ENCODE results near the gene BRPF1. TPM values are rescaled to one million over a fixed set of nuclear protein-coding genes. Genes with fewer than 3 reads are reported as not detected.

Gene BRPF1
- total and polyA plus RNA-seq, 2 experiments from 2014 or later, result 8.0 to 24.7 TPM

DNA sequence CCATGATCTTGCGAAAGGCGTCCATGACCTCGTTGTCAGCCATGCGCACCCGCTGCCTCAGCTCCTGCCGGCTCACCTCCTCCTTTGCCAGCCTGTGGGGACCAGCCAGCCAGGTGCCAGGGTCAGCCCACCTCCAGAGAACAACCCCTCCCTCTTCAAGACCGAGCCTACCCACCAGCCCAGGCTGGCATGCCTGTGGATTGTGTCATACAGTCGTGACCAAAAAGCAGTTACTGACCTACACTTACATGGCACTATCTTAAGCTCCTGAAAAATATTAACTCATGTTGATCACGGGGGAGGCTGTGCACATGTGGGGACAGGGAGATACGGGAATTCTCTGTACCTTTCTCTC is 48.9 kb downstream of the BRPF1 start:
- Histone ChIP-seq H3K9me2 (ENCODE audit: insufficient read depth) (no peaks in the 10 kb centered on the region), H3K4me3 (no peak overlapping the region), H3F3A (replicated peaks; ENCODE audit: low read depth) (0 out of 2 replicates have a peak, but pooled peaks cover 2% of the 10 kb centered on the region), H3K27me3 (ENCODE audit: insufficient read depth) (0 out of 2 replicates have a peak, but pooled peaks cover 2% of the 10 kb centered on the region), H3K27ac (ENCODE audit: low read depth) (no peak overlapping the region), H3K4me1 (ENCODE audit: insufficient read depth) (no peaks in the 10 kb centered on the region), H3K4me2 (no peak overlapping the region), H3K36me3 (ENCODE audit: insufficient read depth) (0 out of 2 replicates have a peak, but pooled peaks cover 6% of the 10 kb centered on the region), H4K20me1 (replicated peaks; ENCODE audit: insufficient read depth) (no peaks in the 10 kb centered on the region; the same call in 1 of the 2 replicates), H3K79me2 (replicated peaks; ENCODE audit: insufficient read depth) (no peaks in the 10 kb centered on the region), H2AFZ (no peak overlapping the region)
- no peak overlapping the region for H3K4me3 Mint-ChIP-seq
- H3K36me3 Mint-ChIP-seq (ENCODE audit: low read depth), result peaks cover 40% of the 10 kb centered on the region
- ATAC-seq (no peak), DNase-seq (ENCODE audit: low spot score) (no peak)
- H3K4me1 Mint-ChIP-seq, result no peaks in the 10 kb centered on the region
- TF ChIP-seq POLR2AphosphoS5 (IDR thresholded peaks at IDR 0.05; ENCODE audit: low read depth) (no peak), ZNF114 (CRISPR knock-in tag; IDR thresholded peaks at IDR 0.05) (no peak), EZH2phosphoT487 (IDR thresholded peaks at IDR 0.05; ENCODE audit: unreplicated experiment) (no peak), ZNF331 (CRISPR knock-in tag; IDR thresholded peaks at IDR 0.05; ENCODE audit: low read depth) (no peak), STAT1 (IDR thresholded peaks at IDR 0.05; ENCODE audit: unreplicated experiment) (no peak)
- TF ChIP-seq, protein P1, sequence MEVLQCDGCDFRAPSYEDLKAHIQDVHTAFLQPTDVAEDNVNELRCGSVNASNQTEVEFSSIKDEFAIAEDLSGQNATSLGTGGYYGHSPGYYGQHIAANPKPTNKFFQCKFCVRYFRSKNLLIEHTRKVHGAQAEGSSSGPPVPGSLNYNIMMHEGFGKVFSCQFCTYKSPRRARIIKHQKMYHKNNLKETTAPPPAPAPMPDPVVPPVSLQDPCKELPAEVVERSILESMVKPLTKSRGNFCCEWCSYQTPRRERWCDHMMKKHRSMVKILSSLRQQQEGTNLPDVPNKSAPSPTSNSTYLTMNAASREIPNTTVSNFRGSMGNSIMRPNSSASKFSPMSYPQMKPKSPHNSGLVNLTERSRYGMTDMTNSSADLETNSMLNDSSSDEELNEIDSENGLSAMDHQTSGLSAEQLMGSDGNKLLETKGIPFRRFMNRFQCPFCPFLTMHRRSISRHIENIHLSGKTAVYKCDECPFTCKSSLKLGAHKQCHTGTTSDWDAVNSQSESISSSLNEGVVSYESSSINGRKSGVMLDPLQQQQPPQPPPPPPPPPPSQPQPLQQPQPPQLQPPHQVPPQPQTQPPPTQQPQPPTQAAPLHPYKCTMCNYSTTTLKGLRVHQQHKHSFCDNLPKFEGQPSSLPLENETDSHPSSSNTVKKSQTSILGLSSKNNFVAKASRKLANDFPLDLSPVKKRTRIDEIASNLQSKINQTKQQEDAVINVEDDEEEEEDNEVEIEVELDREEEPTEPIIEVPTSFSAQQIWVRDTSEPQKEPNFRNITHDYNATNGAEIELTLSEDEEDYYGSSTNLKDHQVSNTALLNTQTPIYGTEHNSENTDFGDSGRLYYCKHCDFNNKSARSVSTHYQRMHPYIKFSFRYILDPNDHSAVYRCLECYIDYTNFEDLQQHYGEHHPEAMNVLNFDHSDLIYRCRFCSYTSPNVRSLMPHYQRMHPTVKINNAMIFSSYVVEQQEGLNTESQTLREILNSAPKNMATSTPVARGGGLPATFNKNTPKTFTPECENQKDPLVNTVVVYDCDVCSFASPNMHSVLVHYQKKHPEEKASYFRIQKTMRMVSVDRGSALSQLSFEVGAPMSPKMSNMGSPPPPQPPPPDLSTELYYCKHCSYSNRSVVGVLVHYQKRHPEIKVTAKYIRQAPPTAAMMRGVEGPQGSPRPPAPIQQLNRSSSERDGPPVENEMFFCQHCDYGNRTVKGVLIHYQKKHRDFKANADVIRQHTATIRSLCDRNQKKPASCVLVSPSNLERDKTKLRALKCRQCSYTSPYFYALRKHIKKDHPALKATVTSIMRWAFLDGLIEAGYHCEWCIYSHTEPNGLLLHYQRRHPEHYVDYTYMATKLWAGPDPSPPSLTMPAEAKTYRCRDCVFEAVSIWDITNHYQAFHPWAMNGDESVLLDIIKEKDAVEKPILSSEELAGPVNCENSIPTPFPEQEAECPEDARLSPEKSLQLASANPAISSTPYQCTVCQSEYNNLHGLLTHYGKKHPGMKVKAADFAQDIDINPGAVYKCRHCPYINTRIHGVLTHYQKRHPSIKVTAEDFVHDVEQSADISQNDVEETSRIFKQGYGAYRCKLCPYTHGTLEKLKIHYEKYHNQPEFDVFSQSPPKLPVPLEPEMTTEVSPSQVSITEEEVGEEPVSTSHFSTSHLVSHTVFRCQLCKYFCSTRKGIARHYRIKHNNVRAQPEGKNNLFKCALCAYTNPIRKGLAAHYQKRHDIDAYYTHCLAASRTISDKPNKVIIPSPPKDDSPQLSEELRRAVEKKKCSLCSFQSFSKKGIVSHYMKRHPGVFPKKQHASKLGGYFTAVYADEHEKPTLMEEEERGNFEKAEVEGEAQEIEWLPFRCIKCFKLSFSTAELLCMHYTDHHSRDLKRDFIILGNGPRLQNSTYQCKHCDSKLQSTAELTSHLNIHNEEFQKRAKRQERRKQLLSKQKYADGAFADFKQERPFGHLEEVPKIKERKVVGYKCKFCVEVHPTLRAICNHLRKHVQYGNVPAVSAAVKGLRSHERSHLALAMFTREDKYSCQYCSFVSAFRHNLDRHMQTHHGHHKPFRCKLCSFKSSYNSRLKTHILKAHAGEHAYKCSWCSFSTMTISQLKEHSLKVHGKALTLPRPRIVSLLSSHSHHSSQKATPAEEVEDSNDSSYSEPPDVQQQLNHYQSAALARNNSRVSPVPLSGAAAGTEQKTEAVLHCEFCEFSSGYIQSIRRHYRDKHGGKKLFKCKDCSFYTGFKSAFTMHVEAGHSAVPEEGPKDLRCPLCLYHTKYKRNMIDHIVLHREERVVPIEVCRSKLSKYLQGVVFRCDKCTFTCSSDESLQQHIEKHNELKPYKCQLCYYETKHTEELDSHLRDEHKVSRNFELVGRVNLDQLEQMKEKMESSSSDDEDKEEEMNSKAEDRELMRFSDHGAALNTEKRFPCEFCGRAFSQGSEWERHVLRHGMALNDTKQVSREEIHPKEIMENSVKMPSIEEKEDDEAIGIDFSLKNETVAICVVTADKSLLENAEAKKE (CRISPR knock-in tag; IDR thresholded peaks at IDR 0.05), result no peak
- TF ChIP-seq, protein P2, sequence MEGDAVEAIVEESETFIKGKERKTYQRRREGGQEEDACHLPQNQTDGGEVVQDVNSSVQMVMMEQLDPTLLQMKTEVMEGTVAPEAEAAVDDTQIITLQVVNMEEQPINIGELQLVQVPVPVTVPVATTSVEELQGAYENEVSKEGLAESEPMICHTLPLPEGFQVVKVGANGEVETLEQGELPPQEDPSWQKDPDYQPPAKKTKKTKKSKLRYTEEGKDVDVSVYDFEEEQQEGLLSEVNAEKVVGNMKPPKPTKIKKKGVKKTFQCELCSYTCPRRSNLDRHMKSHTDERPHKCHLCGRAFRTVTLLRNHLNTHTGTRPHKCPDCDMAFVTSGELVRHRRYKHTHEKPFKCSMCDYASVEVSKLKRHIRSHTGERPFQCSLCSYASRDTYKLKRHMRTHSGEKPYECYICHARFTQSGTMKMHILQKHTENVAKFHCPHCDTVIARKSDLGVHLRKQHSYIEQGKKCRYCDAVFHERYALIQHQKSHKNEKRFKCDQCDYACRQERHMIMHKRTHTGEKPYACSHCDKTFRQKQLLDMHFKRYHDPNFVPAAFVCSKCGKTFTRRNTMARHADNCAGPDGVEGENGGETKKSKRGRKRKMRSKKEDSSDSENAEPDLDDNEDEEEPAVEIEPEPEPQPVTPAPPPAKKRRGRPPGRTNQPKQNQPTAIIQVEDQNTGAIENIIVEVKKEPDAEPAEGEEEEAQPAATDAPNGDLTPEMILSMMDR (conservative IDR thresholded peaks at IDR 0.05; ENCODE audit: low read depth in 2 of 2), result no peak
- TF ChIP-seq, protein P3, sequence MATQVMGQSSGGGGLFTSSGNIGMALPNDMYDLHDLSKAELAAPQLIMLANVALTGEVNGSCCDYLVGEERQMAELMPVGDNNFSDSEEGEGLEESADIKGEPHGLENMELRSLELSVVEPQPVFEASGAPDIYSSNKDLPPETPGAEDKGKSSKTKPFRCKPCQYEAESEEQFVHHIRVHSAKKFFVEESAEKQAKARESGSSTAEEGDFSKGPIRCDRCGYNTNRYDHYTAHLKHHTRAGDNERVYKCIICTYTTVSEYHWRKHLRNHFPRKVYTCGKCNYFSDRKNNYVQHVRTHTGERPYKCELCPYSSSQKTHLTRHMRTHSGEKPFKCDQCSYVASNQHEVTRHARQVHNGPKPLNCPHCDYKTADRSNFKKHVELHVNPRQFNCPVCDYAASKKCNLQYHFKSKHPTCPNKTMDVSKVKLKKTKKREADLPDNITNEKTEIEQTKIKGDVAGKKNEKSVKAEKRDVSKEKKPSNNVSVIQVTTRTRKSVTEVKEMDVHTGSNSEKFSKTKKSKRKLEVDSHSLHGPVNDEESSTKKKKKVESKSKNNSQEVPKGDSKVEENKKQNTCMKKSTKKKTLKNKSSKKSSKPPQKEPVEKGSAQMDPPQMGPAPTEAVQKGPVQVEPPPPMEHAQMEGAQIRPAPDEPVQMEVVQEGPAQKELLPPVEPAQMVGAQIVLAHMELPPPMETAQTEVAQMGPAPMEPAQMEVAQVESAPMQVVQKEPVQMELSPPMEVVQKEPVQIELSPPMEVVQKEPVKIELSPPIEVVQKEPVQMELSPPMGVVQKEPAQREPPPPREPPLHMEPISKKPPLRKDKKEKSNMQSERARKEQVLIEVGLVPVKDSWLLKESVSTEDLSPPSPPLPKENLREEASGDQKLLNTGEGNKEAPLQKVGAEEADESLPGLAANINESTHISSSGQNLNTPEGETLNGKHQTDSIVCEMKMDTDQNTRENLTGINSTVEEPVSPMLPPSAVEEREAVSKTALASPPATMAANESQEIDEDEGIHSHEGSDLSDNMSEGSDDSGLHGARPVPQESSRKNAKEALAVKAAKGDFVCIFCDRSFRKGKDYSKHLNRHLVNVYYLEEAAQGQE (IDR thresholded peaks at IDR 0.05; ENCODE audit: unreplicated experiment), result no peak
- TF ChIP-seq, protein P4, sequence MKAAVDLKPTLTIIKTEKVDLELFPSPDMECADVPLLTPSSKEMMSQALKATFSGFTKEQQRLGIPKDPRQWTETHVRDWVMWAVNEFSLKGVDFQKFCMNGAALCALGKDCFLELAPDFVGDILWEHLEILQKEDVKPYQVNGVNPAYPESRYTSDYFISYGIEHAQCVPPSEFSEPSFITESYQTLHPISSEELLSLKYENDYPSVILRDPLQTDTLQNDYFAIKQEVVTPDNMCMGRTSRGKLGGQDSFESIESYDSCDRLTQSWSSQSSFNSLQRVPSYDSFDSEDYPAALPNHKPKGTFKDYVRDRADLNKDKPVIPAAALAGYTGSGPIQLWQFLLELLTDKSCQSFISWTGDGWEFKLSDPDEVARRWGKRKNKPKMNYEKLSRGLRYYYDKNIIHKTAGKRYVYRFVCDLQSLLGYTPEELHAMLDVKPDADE (IDR thresholded peaks at IDR 0.05), result no peak
- no peaks in the 10 kb centered on the region for H3K9me3 Mint-ChIP-seq
- H3K27me3 Mint-ChIP-seq (ENCODE audit: insufficient read depth, low read depth, poor library complexity), result peaks cover 14% of the 10 kb centered on the region
- H3K27ac Mint-ChIP-seq, result no peak overlapping the region
